Glomerular endothelial cell (primary cell): ENCODE data around the gene DNAJB4. TPM values are rescaled to one million over a fixed set of nuclear protein-coding genes. Genes with fewer than 3 reads are reported as not detected.
"Not testable (repeated sequence)": the region's sequence is repeated elsewhere in the genome, so short reads cannot be mapped to it uniquely, and the experiment has no call there.

Source experiments
- DNase-seq: peaks from one replicate; pipeline ENCODE4 v3.0.0-alpha.2; 2011; ENCODE audit warnings: low read depth, low spot score; ENCODE audit errors: extremely low read depth
- total RNA-seq: library from RNA; depleted of rRNA; stranded (reverse); fragments of >200 nt; gene quantifications from 2 replicates; pipeline ENCODE4 v1.2.3, GENCODE V29; 2015

Gene DNAJB4
- total RNA-seq, 1 donor from 2014 or later, result 41.1 TPM

- no peak for DNase-seq
These were observed 14.0 kb upstream of the DNAJB4 start for GRCh38 chr1:77990629-77991204.

- DNase-seq, result no peak
These were observed 13.1 kb upstream of the DNAJB4 start for GRCh38 chr1:77991638-77992037.

- DNase-seq, result no peak
These were observed 10.5 kb upstream of the DNAJB4 start for GRCh38 chr1:77994117-77994705.

- DNase-seq, result no peak
These were observed 8.0 kb upstream of the DNAJB4 start for GRCh38 chr1:77996734-77997133.

GRCh38 chr1:78000536-78000935, 4.2 kb upstream of the DNAJB4 start:
- DNase-seq, result not testable (repeated sequence)

- no peak for DNase-seq
These were observed 1.5 kb upstream of the DNAJB4 start for GRCh38 chr1:78003070-78003746.

GRCh38 chr1:78003882-78004718, 639 bp upstream of the DNAJB4 start:
- DNase-seq, result peak; percentile 44

- no peak for DNase-seq
These were observed 646 bp downstream of the DNAJB4 start for GRCh38 chr1:78005448-78005722.

GRCh38 chr1:78005755-78006154, 1.0 kb downstream of the DNAJB4 start:
- DNase-seq, result peak; percentile 80

- no peak for DNase-seq
These were observed 1.8 kb downstream of the DNAJB4 start for GRCh38 chr1:78006521-78006920.

GRCh38 chr1:78007677-78008341, 3.1 kb downstream of the DNAJB4 start:
- no peak for DNase-seq

GRCh38 chr1:78009276-78009675, 4.5 kb downstream of the DNAJB4 start:
- DNase-seq, result no peak

- DNase-seq, result no peak
These were observed 5.1 kb downstream of the DNAJB4 start for GRCh38 chr1:78009836-78010235.

GRCh38 chr1:78011050-78011449, 6.3 kb downstream of the DNAJB4 start:
- no peak for DNase-seq

GRCh38 chr1:78015148-78015547, 10.4 kb downstream of the DNAJB4 start:
- no peak for DNase-seq

- no peak for DNase-seq
These were observed 14.3 kb downstream of the DNAJB4 start for GRCh38 chr1:78019024-78019423.

- not testable (repeated sequence) for DNase-seq
These were observed 16.4 kb downstream of the DNAJB4 start for GRCh38 chr1:78021134-78021533.

GRCh38 chr1:78029793-78030192, 25.1 kb downstream of the DNAJB4 start:
- no peak for DNase-seq

GRCh38 chr1:78032996-78033796, 28.5 kb downstream of the DNAJB4 start:
- no peak for DNase-seq

GRCh38 chr1:78033797-78034172, 29.0 kb downstream of the DNAJB4 start:
- no peak for DNase-seq
